Measurements from ENCODE around the gene ERH.

DNA sequence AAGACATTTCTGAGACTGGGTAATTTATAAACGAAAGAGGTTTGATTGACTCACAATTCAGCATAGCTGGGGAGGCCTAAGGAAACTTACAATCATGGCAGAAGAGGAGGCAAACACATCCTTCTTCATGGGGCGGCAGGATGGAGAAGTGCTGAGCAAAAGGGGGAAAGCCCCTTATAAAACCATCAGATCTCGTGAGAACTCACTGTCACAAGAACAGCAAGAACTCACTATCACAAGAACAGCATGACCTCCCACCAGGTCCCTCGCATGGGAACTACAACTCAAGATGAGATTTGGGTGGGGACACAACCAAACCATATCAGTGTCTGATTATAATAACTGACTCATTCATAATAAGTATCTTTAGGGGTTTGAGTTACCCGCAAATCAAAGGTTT is 6.8 kb upstream of the ERH start:
- TF ChIP-seq, protein P1, sequence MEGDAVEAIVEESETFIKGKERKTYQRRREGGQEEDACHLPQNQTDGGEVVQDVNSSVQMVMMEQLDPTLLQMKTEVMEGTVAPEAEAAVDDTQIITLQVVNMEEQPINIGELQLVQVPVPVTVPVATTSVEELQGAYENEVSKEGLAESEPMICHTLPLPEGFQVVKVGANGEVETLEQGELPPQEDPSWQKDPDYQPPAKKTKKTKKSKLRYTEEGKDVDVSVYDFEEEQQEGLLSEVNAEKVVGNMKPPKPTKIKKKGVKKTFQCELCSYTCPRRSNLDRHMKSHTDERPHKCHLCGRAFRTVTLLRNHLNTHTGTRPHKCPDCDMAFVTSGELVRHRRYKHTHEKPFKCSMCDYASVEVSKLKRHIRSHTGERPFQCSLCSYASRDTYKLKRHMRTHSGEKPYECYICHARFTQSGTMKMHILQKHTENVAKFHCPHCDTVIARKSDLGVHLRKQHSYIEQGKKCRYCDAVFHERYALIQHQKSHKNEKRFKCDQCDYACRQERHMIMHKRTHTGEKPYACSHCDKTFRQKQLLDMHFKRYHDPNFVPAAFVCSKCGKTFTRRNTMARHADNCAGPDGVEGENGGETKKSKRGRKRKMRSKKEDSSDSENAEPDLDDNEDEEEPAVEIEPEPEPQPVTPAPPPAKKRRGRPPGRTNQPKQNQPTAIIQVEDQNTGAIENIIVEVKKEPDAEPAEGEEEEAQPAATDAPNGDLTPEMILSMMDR (IDR thresholded peaks at IDR 0.05; ENCODE audit: low read length) = no peak
- TF ChIP-seq EZH2 (optimal IDR thresholded peaks at IDR 0.05; ENCODE audit: low read depth, low read length) = no peak

Data from MM.1S (cell line).